Activated naive CD4-positive, alpha-beta T cell treated with anti-CD3 and anti-CD28 coated beads, Interleukin-2, amount 50 U/mL, for 16 hours (primary cell): ENCODE measurements around the gene MC2R.

ENCODE experiments used
- DNase-seq: peaks from one replicate; pipeline ENCODE4 v3.0.0-alpha.2; 2020

MC2R gene

DNA sequence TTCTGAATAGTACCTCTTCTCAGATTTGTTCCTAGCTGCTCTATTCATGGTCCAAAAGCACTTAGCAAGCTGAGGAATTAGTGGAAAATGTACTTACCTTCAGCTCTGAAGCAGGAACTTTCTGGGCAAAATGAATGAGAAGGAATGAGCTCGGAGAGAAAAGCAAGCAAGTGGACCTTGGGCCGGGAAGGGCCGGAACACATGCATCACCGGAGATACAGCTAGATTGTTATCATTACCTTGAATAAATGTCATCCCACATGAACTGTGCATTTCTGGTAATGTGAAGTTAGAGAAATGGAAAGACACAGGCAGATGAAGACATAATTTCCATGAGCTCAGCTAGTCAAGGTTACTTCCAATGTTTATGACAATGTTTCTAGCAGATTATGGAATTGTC lies at the start of gene MC2R:
Gene MC2R, minus strand, starts transcription at position 146 of the 400 bp plus-strand sequence. CDS start 30,018 bp downstream, outside the sequence.
- no peak for DNase-seq

DNA sequence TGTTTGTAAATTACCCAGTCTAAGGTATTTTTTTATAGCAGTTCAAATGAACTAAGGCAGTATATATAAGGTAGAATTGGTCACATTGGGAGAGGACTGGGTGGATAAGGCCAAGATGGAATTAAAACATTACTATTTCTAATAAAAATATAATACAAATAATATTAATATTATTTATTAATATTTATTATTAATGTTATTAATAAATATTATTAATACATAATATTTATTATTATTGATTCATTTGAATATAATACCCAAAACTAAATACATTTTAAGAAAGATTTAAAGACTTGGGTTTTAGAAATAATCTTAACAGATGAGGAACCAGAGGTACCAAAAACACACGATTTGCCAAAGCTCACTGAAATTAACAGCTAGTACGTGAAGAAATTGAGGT lies 30.5 kb upstream of the MC2R start:
- DNase-seq = no peak

DNA sequence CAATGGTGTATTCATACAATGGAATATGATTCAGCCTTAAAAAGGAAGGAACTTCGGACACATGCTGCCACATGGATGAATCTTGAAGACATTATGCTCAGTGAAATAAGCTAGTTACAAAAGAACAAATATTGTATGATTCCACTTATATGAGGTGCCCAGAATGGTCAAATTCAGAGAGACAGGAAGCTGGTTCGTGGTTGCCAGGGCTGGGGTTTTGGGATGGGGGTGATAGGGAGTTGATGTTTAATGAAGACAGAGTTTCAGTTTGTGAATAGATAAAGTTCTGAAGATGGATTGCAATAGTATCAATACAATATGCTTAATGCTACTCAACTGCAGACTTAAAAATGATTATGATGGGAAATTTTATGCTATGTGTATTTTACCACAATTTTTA lies 28.0 kb upstream of the MC2R start:
- DNase-seq = no peak

DNA sequence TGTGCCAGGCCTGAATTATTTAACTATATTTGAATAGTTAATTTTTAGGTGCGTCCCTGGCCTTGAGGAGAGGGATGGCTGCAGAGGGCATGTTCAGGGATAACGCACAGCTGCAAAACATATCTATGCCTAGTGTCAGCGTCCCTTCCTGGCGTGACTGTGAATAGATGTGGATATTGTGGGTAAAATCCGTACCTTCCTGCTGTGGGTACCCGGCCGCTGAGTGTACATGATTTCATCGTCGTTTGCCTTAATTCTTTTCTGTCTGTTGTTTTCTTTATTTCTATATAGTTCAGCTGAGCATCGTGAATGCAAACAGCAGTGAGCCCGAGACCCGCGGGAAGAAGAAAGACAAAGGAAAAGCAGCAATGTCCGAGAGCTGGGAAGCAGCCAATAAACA lies 25.0 kb upstream of the MC2R start:
- no peak for DNase-seq

DNA sequence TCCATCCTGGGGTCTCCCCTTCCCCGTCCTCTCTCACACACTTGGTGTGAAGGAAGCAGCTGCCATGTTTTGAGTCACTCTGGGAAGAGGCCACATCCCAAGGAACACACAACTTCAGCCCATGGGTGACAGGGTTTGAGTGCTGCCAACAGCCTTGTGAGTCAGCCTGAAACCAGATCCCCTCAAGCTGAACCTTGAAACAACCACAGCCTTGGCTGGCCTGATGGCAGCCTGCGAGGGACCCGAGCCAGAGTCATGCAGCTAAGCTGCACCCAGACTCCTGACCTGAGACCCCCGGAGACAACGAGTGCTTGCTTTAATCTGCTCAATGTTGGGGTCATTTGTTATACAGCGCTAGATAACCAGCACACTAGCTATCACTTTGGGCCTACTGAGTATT lies 19.3 kb upstream of the MC2R start:
- DNase-seq = no peak

DNA sequence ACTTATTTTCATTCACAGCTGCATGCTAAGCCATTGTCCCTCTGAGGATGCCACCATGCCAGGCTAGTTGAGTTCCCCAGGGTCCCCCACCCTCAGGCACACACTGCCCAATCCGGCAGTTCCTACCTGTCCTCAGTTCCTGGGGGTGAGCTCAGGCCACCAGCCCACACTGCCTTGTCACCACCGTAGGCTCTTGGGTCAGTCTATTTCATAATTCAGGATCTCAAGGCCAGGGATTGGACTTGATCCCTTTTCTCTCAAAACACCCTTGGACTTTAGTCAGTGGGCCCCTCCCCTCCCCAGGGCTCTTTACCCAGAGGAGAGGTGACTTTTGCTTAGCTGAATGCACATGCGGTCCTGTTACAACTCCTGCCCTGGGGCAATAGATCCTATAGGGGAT lies 18.7 kb upstream of the MC2R start:
- no peak for DNase-seq

DNA sequence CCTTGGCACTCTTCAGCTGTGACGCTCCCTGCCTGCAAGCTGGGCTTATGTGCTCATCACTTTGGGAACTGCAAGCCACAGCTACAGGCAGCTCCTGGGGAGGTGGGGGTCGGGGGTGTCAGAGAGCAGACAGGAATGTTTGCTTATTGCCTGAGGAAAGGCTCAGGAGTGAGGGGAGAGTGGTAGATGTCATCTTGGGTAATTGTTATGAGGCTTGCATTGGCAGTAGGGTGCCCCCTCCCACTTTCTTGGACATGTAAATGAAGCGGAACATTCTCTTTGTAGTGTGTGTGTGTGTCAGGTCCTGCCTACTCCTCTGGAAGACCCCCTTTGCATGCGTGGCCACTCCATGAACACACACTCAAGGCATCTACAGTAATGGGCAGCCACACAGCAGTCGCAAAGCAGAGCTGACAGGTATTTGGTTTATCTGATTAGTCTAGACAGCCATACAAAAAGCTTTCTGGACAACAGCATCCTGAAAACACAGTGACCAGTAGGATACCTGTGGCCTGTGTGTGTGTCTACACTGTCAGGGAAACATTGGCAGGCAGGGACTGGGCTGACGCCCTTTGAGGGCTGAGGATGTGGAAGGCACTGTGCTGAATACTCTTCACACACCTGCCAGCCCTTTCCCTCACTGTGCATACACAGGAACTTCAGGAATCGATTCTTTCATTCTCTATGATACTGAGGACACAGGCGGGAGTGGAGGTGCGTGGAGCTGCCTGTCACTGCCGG lies 17.1 kb upstream of the MC2R start:
- no peak for DNase-seq

DNA sequence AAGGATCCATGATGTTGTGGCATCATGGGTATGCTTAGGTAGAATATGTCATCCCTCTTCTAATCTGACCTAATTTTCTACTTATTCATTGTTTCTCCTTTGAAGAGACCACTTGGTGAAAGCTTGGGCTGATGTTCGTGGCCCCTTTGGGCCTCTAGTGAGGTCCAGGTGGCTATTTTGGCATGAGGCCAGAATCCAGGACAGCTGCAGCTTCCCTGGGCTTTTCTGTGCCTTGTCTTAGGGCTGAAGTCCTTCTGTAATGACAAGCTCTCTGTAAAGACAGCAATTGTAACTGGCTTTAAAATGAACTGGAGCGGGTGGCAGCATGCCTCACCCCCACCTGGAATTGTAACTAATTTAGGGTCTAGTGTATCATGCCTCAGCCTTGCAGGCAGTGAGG lies 15.6 kb upstream of the MC2R start:
- DNase-seq = no peak

DNA sequence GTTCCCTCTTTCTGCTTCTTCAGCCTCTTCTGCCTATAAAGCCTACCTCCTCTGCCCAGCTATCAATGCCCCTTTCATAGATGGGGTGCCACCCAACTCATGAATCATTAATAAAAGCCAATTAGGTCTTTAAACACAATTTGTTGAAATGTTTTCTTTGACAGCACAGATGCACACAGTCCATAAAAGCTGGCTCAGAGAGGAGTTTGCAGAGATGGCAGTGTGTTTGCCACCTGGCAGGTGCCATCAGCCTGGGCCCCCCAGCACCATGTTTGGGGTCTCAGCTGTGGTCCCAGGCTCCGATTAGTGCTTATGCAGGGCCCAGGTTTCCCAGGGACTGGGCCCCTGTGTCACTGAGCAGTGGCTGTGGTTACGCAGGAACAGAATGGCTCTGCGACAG lies 7.9 kb upstream of the MC2R start:
- DNase-seq = no peak

DNA sequence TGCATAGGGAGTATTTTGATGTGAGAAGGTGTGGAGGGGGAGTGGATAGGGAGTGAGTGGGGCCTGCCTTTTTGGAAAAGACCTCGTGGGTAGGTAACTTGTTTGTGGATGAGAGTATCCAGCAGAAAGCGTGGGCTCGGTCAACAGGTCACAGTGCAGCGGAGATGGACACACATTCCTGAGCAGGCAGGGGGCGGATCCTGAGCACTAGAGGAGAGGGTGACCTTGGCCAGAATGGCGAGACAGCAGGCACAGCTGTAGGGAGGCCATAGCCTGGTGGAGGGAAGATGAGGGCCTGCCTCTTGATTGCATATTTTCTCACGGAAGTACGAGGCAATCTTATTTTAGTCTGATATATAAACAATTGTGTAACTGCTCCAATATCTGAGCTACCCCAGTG lies 3.6 kb upstream of the MC2R start:
- no peak for DNase-seq

DNA sequence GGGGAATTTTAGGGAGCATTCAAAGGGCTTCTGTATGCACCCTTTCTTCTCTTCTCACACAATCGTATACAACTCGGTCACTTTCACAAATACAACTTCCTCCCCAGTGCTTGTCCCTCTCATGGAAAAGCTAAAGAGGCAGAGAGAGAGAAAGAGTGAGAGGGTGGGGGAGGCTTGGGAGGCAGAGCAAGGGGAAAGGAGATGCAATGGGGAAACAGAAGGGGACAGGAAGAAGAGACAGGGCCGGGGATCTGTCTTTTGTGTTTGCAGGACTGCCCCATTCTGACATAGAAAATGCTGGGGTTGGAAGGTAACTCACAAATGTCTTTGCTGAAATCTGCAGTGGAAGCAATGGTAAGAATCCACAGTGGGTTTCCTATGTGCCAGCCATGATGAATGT lies 2.1 kb upstream of the MC2R start:
- no peak for DNase-seq

DNA sequence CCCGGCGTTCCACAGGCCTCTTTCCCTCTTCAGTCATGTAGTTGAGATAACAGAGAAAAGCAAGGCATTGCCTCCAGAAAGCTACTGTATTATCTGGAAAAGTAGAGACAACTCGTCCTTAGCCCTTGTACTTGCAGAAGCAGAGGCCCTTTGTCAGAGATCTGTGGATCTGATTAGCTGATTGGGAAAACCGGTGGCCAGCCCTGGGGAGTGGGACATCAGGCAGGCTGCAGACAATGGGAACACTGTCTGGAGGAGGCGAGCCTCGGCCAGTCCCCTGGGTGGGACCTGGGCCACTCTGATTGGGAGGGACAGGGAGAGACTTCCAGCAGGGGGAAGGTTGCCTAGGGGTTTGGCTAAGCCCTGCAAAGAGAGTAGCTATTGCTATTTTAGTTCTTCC lies 1.2 kb upstream of the MC2R start:
- no peak for DNase-seq

DNA sequence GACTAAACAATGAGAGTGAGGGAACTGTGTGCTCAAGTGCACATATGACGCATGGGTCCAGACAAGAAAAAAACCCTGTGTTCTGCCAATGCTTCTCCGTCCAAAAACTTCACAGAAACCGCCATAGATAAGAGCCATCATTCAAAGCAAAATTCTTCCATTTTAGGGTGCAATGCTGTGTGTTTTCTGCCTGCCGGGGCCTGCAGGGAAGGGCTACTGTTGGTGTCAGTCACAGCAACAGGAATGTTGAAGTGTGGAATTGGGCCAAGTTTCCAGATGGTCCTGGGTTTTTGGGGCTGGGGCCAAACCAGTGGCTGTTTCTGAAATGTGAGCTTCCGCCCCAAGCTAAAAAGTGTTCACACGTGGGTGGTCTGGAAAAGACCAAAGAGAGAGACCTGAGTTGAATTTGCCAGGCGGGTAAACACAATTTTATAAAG lies 677 bp upstream of the MC2R start:
- DNase-seq = no peak

DNA sequence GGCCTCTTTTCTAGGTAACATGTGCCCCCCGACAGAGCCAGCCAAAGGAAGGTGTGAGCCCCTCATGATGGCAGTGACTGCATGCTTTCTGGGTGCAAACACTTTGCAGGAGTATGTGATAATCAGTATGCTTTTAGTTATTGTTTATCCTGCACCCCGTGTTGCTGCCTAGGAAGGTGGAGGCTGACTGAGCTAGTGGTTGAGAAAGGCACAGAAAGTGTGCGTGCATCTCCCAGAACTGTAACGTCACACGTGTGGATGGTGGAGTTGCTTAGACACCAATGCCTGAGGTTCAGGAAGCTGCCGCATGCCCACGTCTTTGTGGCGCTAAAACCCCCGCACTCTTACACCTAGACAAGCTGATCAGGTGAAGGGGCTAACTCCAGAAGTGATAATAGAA lies 580 bp downstream of the MC2R start:
- no peak for DNase-seq

DNA sequence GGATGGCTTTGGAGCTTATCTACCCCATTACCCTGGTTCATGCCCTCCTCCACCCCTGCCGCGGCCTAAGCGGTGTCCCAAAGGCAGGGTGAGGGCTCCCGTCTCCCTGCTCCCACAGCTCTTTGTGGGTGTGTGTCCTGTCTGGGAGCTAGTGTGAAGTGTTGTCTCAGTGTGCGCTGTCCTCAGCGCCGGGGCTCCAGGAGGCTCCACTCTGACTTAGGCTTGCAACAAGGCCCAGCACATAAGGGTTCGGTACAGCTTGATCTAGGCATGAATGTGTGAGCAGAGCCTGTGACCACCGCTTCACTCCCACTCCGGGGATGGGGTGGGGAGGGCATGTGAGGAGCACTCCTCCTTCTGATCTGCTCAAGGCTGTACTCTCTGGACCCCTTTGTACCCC lies 1.2 kb downstream of the MC2R start:
- DNase-seq = no peak

DNA sequence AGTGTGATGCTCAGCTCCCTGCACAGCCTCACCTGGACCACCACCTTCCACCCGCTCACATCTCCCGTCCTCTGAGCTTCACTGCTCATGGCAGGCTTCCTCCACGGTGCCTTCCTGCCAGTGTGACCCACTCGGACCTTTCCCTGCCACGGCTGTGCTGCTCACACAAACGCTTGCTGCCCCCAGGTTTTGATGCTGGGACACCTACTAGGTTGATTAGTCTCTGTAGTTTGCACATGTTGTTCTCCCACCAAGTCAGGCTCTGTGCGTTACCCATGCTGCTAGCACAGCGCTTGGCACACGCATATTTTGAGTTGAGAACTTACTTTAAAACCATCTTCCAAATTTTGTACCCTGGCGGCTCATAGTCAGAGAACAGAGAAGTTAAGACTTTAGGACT lies 2.1 kb downstream of the MC2R start:
- DNase-seq = no peak

DNA sequence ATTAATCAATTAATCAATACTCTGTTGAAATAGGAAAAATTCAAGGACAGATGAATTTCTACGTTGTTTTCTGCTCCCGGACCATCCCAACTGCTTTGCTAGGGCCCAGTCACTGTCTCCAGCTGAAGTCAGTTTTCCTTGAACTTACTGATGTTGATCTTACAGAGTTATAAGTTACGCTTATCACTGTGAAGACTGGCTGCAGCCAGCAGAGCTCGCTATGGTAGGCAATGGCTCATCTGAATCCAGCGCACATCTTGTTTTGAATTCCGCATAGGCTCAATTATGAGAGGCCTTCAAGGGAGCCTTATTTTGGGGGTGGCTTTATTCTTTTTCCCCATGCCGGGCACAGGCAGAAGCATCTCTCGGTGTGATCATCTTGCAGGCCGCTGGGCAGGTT lies 2.7 kb downstream of the MC2R start:
- no peak for DNase-seq

DNA sequence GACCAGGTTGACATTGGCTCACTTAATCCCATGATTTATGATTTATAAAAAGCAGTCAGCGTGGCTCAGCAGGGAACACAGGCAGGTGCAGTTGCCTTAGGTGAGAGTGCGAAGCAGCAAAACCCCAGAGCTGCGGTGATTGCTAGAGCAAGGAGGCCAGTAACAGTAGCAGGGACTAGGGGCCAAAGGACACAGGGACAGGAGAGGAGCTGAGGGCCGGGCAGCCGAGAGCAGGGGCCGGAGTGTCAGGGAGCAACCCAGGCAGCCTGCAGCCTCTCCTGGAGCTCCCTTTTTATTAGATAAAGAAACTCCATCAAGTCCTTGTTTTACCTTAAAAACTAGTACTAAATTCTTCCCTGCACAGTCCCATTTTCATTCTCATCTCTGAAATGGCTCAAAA lies 4.3 kb downstream of the MC2R start:
- DNase-seq = no peak

DNA sequence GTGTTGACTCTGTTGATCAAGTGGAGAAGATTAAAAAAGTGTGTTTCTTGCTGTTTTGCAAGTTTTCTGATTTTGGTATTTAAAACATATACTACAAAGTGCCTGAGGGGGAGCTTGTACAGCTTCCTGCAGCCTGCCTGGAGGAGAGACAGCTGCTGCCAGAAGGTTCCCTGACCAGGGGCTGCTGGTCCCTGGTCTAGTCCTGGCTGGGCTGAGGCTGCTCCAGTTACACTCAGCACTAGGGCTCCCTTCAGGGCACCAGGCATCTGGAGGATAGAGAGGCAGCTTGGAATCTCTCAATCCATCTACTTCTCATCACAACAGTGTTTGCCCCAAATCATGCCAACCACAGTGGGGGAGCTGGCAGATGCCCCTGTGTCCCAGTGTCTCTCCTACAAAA lies 4.8 kb downstream of the MC2R start:
- no peak for DNase-seq

DNA sequence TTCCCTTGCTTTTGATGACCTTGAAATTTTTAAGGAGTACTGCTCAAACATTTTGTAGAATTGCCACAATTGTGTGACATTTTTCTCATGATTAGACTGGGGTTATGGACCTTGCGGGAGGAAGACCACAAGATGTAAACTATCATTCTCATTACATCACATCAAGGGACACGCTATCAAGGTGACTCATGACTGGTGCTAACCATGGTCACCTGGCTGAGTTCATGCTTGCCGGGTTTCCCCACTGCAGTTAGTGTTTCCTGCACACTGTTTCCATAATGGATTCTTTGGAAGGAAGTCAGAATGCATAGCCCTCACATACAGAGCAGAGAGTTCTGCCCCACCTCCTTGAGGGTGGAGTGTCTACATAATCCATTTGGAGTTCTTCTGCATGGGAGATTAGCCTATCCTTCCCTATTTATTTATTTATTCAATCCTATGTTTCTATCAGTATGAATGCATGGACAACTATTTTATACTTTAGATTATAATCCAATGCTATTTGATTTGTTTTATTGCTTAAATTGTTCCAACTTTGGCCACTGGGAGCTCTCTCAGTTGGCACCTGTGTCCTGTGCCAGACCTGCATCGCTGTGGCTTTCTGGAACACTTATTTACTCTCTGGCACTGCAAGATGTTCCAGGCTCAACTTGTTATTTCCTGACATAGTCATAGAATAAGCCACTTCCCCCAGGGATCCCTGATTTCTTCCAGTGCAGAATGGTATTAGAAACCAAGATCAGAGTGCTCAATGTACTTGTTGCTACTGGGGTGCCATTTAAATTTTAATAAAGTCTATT lies 6.0 kb downstream of the MC2R start:
- DNase-seq = no peak

DNA sequence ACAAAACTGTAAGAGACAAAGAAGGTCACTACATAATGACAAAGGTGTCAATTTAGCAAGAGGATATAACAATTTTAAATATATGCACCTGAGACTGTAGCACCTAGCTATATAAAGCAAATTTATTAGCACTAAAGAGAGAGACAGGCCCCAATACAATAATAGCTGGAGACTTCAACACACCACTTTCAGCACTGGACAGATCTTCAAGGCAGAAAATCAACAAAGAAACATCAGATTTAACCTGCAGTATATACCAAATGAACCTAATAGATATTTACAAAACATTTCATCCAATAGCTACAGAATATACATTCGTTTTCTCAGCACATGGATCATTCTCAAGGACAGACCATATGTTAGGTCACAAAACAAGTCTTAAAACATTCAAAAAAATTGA lies 14.7 kb downstream of the MC2R start:
- DNase-seq = no peak

DNA sequence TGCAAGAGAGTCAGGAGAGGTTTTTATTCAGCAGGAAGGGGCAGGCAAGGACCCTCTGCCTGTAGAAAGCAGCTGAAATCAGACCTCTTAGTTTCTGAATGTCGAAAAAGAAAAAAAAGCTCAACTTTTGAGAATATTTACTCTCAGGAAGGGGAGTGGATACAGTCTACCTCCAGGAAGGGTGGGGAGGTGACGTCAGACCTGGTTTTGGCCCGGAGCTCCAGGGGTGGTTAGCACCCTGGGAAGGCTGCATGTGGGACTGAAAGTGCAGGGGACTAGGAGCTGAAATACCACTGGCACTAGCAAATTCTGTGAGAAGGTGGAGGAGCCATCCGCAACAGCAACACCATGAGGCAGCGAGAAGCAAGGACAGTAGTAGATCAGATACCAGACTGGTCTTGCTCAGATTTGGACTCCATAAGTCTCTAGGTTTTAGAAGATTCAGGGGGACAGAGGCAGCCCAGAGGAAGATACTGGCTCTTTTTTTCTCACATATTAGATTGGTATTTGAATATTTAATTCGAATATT lies 19.8 kb downstream of the MC2R start:
- no peak for DNase-seq

DNA sequence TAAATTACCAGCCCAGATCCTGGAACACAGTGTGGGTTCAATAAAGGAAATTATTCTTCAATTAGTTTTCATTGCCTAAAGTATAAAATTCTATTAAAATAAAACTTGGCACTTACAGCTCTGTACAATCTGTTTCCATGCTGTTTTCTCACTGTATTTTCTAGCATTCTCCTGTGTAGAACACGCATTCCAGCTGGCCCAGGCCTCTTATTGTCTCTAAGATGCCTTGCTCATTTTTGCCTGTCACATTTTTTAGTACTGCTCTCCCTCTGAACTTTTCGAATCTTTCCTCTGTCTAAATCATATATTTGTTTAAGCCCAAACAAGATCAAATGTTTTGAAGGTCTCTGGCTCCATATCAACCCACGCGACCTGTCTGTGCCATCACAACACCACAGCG lies 20.8 kb downstream of the MC2R start:
- no peak for DNase-seq

DNA sequence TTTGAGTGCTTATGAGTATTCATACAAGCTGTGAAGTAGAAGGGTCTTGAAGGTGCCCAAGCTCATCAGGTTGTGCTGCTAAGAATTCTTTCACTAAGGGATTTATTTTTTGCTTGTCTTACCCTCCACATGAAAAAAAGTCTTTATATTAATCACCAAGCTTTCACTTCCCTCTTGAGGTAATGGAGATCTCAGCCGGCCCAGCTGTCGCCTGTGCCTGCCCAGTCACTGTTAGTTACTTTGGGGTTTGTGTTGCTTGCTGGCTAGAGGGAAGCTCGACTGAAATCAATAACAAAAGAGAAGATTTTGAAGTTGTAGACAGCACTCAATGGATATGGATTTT lies 21.9 kb downstream of the MC2R start:
- no peak for DNase-seq

DNA sequence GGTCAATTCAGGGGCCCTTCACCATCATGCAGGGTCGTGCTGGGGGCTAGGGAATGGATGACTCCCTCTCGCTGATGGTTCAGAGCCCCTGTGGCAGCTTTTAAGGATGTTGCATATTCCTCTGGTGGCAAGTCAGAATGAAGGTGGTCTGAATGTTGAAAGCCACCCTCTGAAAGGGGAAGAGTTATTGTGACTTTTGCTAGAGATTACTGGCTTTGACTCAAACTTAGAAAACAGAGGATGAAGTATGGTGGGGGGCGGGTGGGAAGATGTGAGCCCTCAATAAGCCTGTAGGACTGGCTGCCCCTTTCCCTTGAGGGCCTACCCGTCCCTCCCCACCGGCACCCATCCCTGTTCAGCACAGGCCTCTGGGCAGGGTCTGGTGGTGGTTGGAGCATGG lies 23.2 kb downstream of the MC2R start:
- no peak for DNase-seq
